GM21381 (cell line): ENCODE data around the gene RPS26.
"Not testable (repeated sequence)": the region's sequence is repeated elsewhere in the genome, so short reads cannot be mapped to it uniquely, and the experiment has no call there.

Experiments used
- ATAC-seq: cut with Tn5 transposase; IDR thresholded peaks from one replicate; pipeline ENCODE4 v1.9.1; 2021; ENCODE audit warnings: mild to moderate bottlenecking, moderate library complexity; ENCODE audit not compliant: unreplicated experiment

The RPS26 gene

DNA sequence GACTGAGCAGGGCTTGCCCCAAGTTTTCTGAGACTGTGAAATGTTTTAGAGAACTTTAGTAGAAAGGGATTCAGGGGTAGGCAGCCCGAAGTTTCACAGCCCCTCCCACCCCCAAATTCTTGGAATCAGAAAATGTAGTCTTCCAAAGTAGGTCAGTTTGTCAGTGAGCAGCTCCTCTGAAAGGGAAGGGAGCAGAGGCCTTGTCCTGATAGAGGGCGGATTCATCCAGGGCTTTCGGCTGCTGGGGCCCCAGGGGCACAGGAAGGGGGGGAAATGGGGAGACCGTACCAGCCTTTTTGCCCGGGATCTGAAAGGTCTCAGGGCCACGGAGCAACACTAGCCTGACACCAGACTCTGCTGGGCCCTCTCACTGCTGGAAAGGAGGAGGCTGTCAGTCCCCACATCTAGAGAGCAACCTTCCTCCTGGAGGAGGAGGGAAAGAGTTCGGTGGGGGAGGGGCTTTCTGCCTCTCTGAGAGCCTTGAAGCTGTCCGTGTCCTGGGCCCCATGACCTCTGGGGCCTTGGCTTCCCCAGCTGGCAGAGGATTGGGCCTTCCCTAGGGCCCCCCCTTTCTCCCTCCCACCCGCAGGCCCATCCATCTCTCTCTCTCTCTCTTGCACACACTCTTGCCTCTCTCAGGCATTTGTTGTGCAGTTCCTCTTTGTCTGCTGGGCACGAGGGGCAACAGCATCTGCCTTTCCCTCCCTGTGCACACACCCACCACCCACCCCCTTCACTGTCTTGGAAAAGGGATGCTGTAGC, 21.1 kb upstream of the RPS26 start, which contains the start of gene IKZF4:
Gene IKZF4 (plus strand): TSS at position 621 of the 762 bp plus-strand sequence. CDS start 451 bp downstream, outside the sequence.
- ATAC-seq = no peak

- ATAC-seq = no peak
Measured at GRCh38 chr12:56021889-56022497, 19.7 kb upstream of the RPS26 start.

GRCh38 chr12:56028511-56029165, 13.1 kb upstream of the RPS26 start:
- no peak for ATAC-seq

GRCh38 chr12:56029166-56029519, 12.6 kb upstream of the RPS26 start:
- no peak for ATAC-seq

GRCh38 chr12:56029666-56030293, 11.9 kb upstream of the RPS26 start:
- no peak for ATAC-seq

GRCh38 chr12:56031987-56032386, 9.7 kb upstream of the RPS26 start:
- no peak for ATAC-seq

DNA sequence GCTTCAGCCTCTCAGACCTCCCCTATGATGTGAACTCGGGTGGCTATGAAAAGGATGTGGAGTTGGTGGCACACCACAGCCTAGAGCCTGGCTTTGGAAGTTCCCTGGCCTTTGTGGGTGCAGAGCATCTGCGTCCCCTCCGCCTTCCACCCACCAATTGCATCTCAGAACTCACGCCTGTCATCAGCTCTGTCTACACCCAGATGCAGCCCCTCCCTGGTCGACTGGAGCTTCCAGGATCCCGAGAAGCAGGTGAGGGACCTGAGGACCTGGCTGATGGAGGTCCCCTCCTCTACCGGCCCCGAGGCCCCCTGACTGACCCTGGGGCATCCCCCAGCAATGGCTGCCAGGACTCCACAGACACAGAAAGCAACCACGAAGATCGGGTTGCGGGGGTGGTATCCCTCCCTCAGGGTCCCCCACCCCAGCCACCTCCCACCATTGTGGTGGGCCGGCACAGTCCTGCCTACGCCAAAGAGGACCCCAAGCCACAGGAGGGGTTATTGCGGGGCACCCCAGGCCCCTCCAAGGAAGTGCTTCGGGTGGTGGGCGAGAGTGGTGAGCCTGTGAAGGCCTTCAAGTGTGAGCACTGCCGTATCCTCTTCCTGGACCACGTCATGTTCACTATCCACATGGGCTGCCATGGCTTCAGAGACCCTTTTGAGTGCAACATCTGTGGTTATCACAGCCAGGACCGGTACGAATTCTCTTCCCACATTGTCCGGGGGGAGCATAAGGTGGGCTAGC, 7.0 kb upstream of the RPS26 start:
- ATAC-seq = no peak

DNA sequence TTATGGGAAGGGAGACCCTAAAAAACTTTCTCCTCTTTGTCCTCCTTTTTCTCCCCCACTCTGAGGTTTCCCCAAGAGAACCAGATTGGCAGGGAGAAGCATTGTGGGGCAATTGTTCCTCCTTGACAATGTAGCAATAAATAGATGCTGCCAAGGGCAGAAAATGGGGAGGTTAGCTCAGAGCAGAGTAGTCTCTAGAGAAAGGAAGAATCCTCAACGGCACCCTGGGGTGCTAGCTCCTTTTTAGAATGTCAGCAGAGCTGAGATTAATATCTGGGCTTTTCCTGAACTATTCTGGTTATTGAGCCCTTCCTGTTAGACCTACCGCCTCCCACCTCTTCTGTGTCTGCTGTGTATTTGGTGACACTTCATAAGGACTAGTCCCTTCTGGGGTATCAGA, 4.6 kb upstream of the RPS26 start:
- ATAC-seq = no peak

DNA sequence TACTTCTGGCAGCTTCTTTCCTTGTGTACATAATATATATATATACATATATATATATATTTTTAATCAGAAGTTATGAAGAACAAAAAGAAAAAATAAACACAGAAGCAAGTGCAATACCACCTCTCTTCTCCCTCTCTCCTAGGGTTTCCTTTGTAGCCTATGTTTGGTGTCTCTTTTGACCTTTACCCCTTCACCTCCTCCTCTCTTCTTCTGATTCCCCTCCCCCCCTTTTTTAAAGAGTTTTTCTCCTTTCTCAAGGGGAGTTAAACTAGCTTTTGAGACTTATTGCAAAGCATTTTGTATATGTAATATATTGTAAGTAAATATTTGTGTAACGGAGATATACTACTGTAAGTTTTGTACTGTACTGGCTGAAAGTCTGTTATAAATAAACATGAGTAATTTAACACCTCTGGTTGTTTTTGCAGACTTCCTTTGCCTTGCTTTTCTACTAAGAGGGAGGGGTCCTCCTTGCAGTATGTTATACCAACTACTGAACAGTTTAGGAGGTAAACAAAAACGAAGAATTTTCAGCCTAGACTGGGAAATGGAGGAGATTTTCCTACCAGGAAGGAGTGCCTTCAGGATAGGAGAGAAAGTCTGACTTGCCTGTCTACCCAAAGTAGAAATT, 3.6 kb upstream of the RPS26 start:
- ATAC-seq = no peak

- no peak for ATAC-seq
Measured at GRCh38 chr12:56040151-56040550, 1.6 kb upstream of the RPS26 start.

GRCh38 chr12:56040963-56041551, 661 bp upstream of the RPS26 start:
- ATAC-seq = peak; percentile 3

- not testable (repeated sequence) for ATAC-seq
Measured at GRCh38 chr12:56042430-56042813, 704 bp downstream of the RPS26 start.

- no peak for ATAC-seq
Measured at GRCh38 chr12:56042843-56043242, 1.1 kb downstream of the RPS26 start.

GRCh38 chr12:56046027-56046780, 4.5 kb downstream of the RPS26 start:
- no peak for ATAC-seq

DNA sequence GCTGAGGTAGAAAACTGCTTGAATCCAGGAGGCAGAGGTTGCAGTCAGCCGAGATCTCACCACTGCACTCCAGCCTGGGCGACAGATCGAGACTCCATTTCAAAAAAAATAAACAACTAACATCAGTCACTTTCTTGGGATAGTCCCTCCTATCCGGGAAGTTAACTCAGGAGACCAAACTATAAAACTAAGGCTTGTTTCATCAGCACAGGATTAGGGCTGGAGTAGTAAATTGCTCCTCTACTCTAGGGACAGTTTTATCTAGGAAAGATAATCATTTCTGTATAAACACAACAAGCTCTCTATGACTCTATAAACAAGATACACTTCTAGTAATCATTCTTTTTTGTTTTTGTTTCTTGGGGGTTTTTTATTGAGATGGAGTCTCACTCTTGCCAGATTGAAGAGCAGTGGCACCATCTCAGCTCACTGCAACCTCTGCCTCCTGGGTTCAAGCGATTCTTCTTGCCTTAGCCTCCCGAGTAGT, 11.7 kb downstream of the RPS26 start:
- no peak for ATAC-seq

DNA sequence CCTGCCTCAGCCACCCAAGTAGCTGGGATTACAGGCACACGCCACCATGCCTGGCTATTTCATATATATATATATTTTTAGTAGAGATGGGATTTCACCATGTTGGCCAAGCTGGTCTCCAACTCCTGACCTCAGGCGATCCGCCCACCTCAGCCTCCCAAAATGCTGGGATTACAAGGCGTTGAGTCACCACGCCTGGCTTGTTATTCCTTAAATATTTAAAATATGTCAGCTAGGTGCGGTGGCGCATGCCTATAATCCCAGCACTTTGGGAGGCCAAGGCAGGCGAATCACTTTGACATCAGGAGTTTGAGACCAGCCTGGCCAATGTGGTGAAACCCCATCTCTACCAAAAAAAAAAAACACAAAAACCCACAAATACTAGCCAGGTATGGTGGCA, 18.2 kb downstream of the RPS26 start:
- ATAC-seq = not testable (repeated sequence)

DNA sequence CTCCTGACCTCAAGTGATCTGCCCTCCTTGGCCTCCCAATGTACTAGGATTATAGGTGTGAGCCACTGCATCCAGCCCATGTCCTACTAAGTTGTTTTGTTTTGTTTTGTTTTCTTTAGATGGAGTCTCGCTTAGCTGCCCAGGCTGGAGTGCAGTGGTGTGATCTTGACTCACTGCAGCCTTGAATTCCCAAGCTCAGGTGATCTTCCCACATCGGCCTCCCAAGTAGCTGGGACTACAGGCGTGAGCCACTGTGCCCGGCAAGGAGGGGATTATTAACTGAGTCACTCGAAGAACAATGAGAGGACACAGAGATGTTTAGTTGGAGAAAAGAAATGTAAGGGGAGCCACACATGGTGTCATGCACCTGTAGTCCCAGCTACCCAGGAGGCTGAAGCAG, 20.3 kb downstream of the RPS26 start:
- ATAC-seq = no peak

DNA sequence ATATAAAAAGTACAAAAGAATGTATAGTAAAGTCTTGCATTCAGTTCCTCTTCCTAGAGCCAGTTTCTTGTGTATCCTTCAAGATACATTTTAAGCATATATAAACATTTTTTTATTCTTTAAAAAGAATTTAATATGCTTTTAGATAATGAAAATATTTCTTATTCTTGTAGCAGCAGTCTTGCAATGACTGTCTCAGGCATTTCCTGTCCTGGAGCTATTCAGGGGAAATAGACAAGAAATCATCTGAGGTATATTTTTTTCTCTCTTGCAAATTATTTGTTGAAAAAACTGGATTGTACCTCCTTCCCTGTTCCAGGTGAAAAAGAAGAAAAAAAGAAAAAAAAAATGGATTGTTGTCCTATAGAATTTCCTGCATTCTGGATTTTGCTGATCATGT, 21.3 kb downstream of the RPS26 start:
- ATAC-seq = no peak

DNA sequence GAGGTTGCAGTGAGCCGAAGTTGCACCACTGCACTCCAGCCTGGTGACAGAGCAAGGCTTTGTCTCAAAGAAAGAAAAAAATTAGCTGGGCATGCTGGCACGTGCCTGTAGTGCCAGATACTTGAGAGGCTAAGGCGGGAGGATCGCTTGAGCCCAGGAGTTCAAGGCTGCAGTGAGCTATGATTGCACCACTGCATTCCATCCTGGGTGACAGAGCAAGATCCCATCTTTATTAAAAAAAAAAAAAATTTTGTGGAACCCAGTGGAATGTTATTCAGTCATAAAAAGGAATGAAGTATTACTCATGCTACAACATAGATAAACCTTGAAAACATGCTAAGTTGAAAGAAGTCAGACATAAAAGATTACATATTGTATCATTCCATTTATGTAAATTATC, 29.9 kb downstream of the RPS26 start:
- ATAC-seq = no peak
